ENCODE results near the gene GADL1.

The GADL1 gene

GRCh38 chr3:30693470-30694120 lies 200.9 kb downstream of the GADL1 start:
- H3K36me3 ChIP-seq (ENCODE audit: control insufficient read depth, low read length), result peaks cover 30% of the 10 kb centered on the region
- H3F3A ChIP-seq (ENCODE audit: control insufficient read depth, insufficient read depth), result no peaks in the 10 kb centered on the region
- H3K79me2 ChIP-seq (ENCODE audit: control insufficient read depth, low read length), result no peaks in the 10 kb centered on the region
- no peaks in the 10 kb centered on the region for H4K20me1 ChIP-seq (ENCODE audit: control insufficient read depth, insufficient read depth, low read depth, low read length)
- H3K9me3 ChIP-seq (ENCODE audit: control insufficient read depth, insufficient read depth, low read length), result no peaks in the 10 kb centered on the region
- TF ChIP-seq EZH2phosphoT487 (IDR thresholded peaks at IDR 0.05; ENCODE audit: borderline replicate concordance, low read length), result no peak
- TF ChIP-seq, protein P1, sequence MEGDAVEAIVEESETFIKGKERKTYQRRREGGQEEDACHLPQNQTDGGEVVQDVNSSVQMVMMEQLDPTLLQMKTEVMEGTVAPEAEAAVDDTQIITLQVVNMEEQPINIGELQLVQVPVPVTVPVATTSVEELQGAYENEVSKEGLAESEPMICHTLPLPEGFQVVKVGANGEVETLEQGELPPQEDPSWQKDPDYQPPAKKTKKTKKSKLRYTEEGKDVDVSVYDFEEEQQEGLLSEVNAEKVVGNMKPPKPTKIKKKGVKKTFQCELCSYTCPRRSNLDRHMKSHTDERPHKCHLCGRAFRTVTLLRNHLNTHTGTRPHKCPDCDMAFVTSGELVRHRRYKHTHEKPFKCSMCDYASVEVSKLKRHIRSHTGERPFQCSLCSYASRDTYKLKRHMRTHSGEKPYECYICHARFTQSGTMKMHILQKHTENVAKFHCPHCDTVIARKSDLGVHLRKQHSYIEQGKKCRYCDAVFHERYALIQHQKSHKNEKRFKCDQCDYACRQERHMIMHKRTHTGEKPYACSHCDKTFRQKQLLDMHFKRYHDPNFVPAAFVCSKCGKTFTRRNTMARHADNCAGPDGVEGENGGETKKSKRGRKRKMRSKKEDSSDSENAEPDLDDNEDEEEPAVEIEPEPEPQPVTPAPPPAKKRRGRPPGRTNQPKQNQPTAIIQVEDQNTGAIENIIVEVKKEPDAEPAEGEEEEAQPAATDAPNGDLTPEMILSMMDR (IDR thresholded peaks at IDR 0.05; ENCODE audit: low read depth, low read length, poor library complexity, severe bottlenecking), result peak; percentile 76
- no peak overlapping the region for H3K27ac ChIP-seq (ENCODE audit: low read depth, low read length)
- no peaks in the 10 kb centered on the region for H3K27me3 ChIP-seq (ENCODE audit: control insufficient read depth, low read length)
- H3K4me1 ChIP-seq (ENCODE audit: control insufficient read depth, low read length), result peaks cover 16% of the 10 kb centered on the region
- H3K4me3 ChIP-seq (ENCODE audit: low read length), result no peak overlapping the region
- H3K9me2 ChIP-seq (replicated peaks; ENCODE audit: control insufficient read depth, low read length), result no peaks in the 10 kb centered on the region
- no peak overlapping the region for H3K4me2 ChIP-seq (ENCODE audit: low read length)

DNA sequence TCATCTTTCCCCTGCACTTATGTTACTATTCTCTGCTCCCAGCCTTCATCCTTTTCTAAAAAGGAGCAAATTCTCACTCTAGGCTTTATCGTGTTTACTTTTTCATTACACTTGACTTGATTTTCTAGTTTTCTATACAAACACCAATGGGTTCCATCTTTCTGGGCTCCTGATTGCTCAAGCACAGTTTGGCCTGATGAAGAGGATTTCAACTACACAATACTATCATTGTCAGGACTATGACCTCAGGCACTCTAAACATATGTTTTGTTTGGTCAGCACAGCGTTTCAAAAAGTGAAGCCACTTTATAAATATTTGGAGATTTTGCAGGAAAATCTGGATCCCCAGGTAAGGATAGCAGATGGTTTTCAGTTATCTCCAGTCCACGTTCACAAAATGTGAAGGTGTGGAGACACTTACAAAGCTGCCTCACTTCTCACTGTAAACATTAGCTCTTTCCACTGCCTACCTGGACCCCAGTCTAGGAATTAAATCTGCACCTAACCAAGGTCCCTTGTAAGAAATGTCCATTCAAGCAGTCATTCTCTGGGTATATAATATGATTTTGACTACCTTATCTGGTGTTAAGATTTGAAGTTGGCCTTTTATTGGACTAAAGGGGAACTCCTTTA lies 201.8 kb downstream of the GADL1 start:
- H3K27ac ChIP-seq (ENCODE audit: low read depth, low read length), result no peak overlapping the region
- peaks cover 16% of the 10 kb centered on the region for H3K4me1 ChIP-seq (ENCODE audit: control insufficient read depth, low read length)
- no peak for TF ChIP-seq EZH2phosphoT487 (IDR thresholded peaks at IDR 0.05; ENCODE audit: borderline replicate concordance, low read length)
- TF ChIP-seq, protein P1 (IDR thresholded peaks at IDR 0.05; ENCODE audit: low read depth, low read length, poor library complexity, severe bottlenecking), result no peak
- H3K27me3 ChIP-seq (ENCODE audit: control insufficient read depth, low read length), result no peaks in the 10 kb centered on the region
- H3K9me3 ChIP-seq (ENCODE audit: control insufficient read depth, insufficient read depth, low read length), result no peaks in the 10 kb centered on the region
- no peaks in the 10 kb centered on the region for H3F3A ChIP-seq (ENCODE audit: control insufficient read depth, insufficient read depth)
- peaks cover 36% of the 10 kb centered on the region for H3K36me3 ChIP-seq (ENCODE audit: control insufficient read depth, low read length)
- no peaks in the 10 kb centered on the region for H4K20me1 ChIP-seq (ENCODE audit: control insufficient read depth, insufficient read depth, low read depth, low read length)
- no peak overlapping the region for H3K4me2 ChIP-seq (ENCODE audit: low read length)
- H3K4me3 ChIP-seq (ENCODE audit: low read length), result no peak overlapping the region
- H3K9me2 ChIP-seq (replicated peaks; ENCODE audit: control insufficient read depth, low read length), result no peaks in the 10 kb centered on the region
- H3K79me2 ChIP-seq (ENCODE audit: control insufficient read depth, low read length), result no peaks in the 10 kb centered on the region

DNA sequence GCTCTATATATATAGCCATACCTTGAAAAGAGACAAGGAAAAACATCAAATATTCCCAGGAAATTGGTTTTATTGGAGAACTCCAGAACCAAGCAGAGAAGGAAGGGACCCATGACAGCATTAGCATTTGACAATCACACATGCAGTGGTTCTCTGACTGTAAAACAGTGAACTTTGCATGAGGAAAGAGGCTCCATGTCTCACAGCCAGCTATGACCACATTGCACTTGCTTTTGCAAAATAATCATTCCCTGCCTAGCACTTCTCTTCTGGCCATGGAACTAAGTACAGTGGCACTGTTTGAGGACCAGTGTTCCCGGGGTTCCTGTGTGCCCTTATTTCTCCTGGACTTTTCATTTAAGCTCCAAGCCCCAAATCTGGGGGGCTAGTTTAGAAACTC lies 202.5 kb downstream of the GADL1 start:
- H4K20me1 ChIP-seq (ENCODE audit: control insufficient read depth, insufficient read depth, low read depth, low read length), result no peaks in the 10 kb centered on the region
- H3K27me3 ChIP-seq (ENCODE audit: control insufficient read depth, low read length), result no peaks in the 10 kb centered on the region
- no peak overlapping the region for H3K27ac ChIP-seq (ENCODE audit: low read depth, low read length)
- no peaks in the 10 kb centered on the region for H3F3A ChIP-seq (ENCODE audit: control insufficient read depth, insufficient read depth)
- no peak for TF ChIP-seq EZH2phosphoT487 (IDR thresholded peaks at IDR 0.05; ENCODE audit: borderline replicate concordance, low read length)
- TF ChIP-seq, protein P1 (IDR thresholded peaks at IDR 0.05; ENCODE audit: low read depth, low read length, poor library complexity, severe bottlenecking), result no peak
- H3K79me2 ChIP-seq (ENCODE audit: control insufficient read depth, low read length), result no peaks in the 10 kb centered on the region
- H3K4me2 ChIP-seq (ENCODE audit: low read length), result no peak overlapping the region
- H3K36me3 ChIP-seq (ENCODE audit: control insufficient read depth, low read length), result peaks cover 36% of the 10 kb centered on the region
- H3K9me2 ChIP-seq (replicated peaks; ENCODE audit: control insufficient read depth, low read length), result no peaks in the 10 kb centered on the region
- peaks cover 13% of the 10 kb centered on the region for H3K4me1 ChIP-seq (ENCODE audit: control insufficient read depth, low read length)
- no peaks in the 10 kb centered on the region for H3K9me3 ChIP-seq (ENCODE audit: control insufficient read depth, insufficient read depth, low read length)
- H3K4me3 ChIP-seq (ENCODE audit: low read length), result no peak overlapping the region

All from DOHH2 (cell line).